Activated naive CD4-positive, alpha-beta T cell treated with anti-CD3 and anti-CD28 coated beads, Interleukin-2, amount 50 U/mL, for 72 hours (primary cell): Measurements from ENCODE around the gene ARMH3. TPM values are rescaled to one million over a fixed set of nuclear protein-coding genes. Genes with fewer than 3 reads are reported as not detected.

Source experiments
- ATAC-seq, 2 donors: fragments of 150-1000 bp; cut with Tn5 transposase; 2 replicates each; pipeline ENCODE4 v1.10.0; 2021; ENCODE audit warnings: mild to moderate bottlenecking in 2 of 2, moderate library complexity in 2 of 2
- DNase-seq, 2 donors: peaks; one replicate each; pipeline ENCODE4 v3.0.0; 2021 to 2022; ENCODE audit warnings: low spot score in 2 of 2
- H3K27ac Mint-ChIP-seq, 2 donors: one replicate each; pipeline ENCODE4 v1.8.0; 2022; ENCODE audit warnings: mild to moderate bottlenecking in 2 of 2, mixed read lengths in 2 of 2
- H3K36me3 Mint-ChIP-seq, 2 donors: one replicate each; pipeline ENCODE4 v1.8.0; 2022; ENCODE audit warnings: mixed read lengths in 2 of 2
- H3K9me3 Mint-ChIP-seq, 2 donors: one replicate each; pipeline ENCODE4 v1.8.0; 2022; ENCODE audit warnings: mixed read lengths in 2 of 2
- total RNA-seq, 2 donors: library from RNA; stranded (reverse); gene quantifications; one replicate each; pipeline ENCODE4 v1.2.3, GENCODE V29; 2022

The ARMH3 gene
- total RNA-seq: 10 to 100 TPM; 20.3 to 24.8 TPM

- H3K9me3 Mint-ChIP-seq: no peaks in the 10 kb centered on the region
- ATAC-seq: peak; percentile 91 to 98
- H3K36me3 Mint-ChIP-seq: peaks cover 5 to 6% of the 10 kb centered on the region in 2 donors
- DNase-seq: peak; percentile 89 to 90
- peak within 1 kb of the TSS; percentile 91 to 98 for H3K27ac Mint-ChIP-seq
Observed at GRCh38 chr10:102055647-102056419, at the start of gene ARMH3. TSS of gene ARMH3 (minus strand) at chr10:102056173. CDS start at chr10:102040114, 16,059 bp downstream.

GRCh38 chr10:102102421-102102820 lies 46.4 kb upstream of the ARMH3 start:
- Mint-ChIP-seq H3K36me3 (no peaks in the 10 kb centered on the region), H3K9me3 (no peaks in the 10 kb centered on the region), H3K27ac (peak overlapping the region in 1 of 2 donors; percentile 86)
- DNase-seq (no peak), ATAC-seq (no peak)

- Mint-ChIP-seq H3K9me3 (no peaks in the 10 kb centered on the region), H3K27ac (no peak overlapping the region), H3K36me3 (no peaks in the 10 kb centered on the region)
- DNase-seq (no peak), ATAC-seq (no peak)
Observed at GRCh38 chr10:102101152-102101551, 45.2 kb upstream of the ARMH3 start.

GRCh38 chr10:102096449-102096848 lies 40.5 kb upstream of the ARMH3 start:
- no peak overlapping the region for H3K27ac Mint-ChIP-seq
- ATAC-seq (no peak), DNase-seq (no peak)
- no peaks in the 10 kb centered on the region for H3K36me3 Mint-ChIP-seq
- H3K9me3 Mint-ChIP-seq: no peaks in the 10 kb centered on the region

- H3K27ac Mint-ChIP-seq: peak overlapping the region in 1 of 2 donors; percentile 15
- DNase-seq: no peak
- no peaks in the 10 kb centered on the region for H3K9me3 Mint-ChIP-seq
- no peak for ATAC-seq
- H3K36me3 Mint-ChIP-seq: no peaks in the 10 kb centered on the region
Observed at GRCh38 chr10:102090772-102091171, 34.8 kb upstream of the ARMH3 start.

- Mint-ChIP-seq H3K27ac (no peak overlapping the region), H3K36me3 (no peaks in the 10 kb centered on the region), H3K9me3 (no peaks in the 10 kb centered on the region)
- ATAC-seq (no peak), DNase-seq (no peak)
Observed at GRCh38 chr10:102086196-102086595, 30.2 kb upstream of the ARMH3 start.

- no peaks in the 10 kb centered on the region for H3K36me3 Mint-ChIP-seq
- H3K27ac Mint-ChIP-seq: no peak overlapping the region
- DNase-seq (no peak), ATAC-seq (no peak)
- no peaks in the 10 kb centered on the region for H3K9me3 Mint-ChIP-seq
Observed at GRCh38 chr10:102085336-102085735, 29.4 kb upstream of the ARMH3 start.

GRCh38 chr10:102083541-102083940 lies 27.6 kb upstream of the ARMH3 start:
- DNase-seq (no peak), ATAC-seq (no peak)
- H3K27ac Mint-ChIP-seq: no peak overlapping the region
- H3K9me3 Mint-ChIP-seq: no peaks in the 10 kb centered on the region
- H3K36me3 Mint-ChIP-seq: no peaks in the 10 kb centered on the region

GRCh38 chr10:102072673-102073527 lies 16.9 kb upstream of the ARMH3 start:
- Mint-ChIP-seq H3K36me3 (no peaks in the 10 kb centered on the region), H3K9me3 (no peaks in the 10 kb centered on the region), H3K27ac (no peak overlapping the region)
- peak; percentile 74 to 84 for DNase-seq
- peak; percentile 91 to 95 for ATAC-seq

- no peak for DNase-seq
- no peaks in the 10 kb centered on the region for H3K9me3 Mint-ChIP-seq
- peaks cover 0 to 4% of the 10 kb centered on the region in 2 donors for H3K36me3 Mint-ChIP-seq
- peak overlapping the region; percentile 19 to 22 for H3K27ac Mint-ChIP-seq
- ATAC-seq: no peak
Observed at GRCh38 chr10:102069071-102069470, 13.1 kb upstream of the ARMH3 start.

GRCh38 chr10:102068216-102068615 lies 12.2 kb upstream of the ARMH3 start:
- H3K27ac Mint-ChIP-seq: no peak overlapping the region
- H3K9me3 Mint-ChIP-seq: no peaks in the 10 kb centered on the region
- DNase-seq: no peak
- peaks cover 0 to 4% of the 10 kb centered on the region in 2 donors for H3K36me3 Mint-ChIP-seq
- ATAC-seq: no peak

- Mint-ChIP-seq H3K9me3 (no peaks in the 10 kb centered on the region), H3K27ac (no peak overlapping the region), H3K36me3 (peaks cover 0 to 4% of the 10 kb centered on the region in 2 donors)
- ATAC-seq (no peak), DNase-seq (no peak)
Observed at GRCh38 chr10:102067091-102067916, 11.3 kb upstream of the ARMH3 start.

GRCh38 chr10:102066399-102067088 lies 10.6 kb upstream of the ARMH3 start:
- ATAC-seq (no peak), DNase-seq (no peak)
- H3K36me3 Mint-ChIP-seq: peaks cover 0 to 4% of the 10 kb centered on the region in 2 donors
- H3K9me3 Mint-ChIP-seq: no peaks in the 10 kb centered on the region
- H3K27ac Mint-ChIP-seq: peak overlapping the region; percentile 92 to 96

- Mint-ChIP-seq H3K36me3 (peaks cover 0 to 4% of the 10 kb centered on the region in 2 donors), H3K27ac (peak overlapping the region; percentile 92 to 96), H3K9me3 (no peaks in the 10 kb centered on the region)
- DNase-seq (peak; percentile 15 to 57), ATAC-seq (peak in 1 of 2 donors; percentile 26)
Observed at GRCh38 chr10:102065561-102066398, 9.8 kb upstream of the ARMH3 start.

- peak; percentile 98 to 99 for ATAC-seq
- H3K36me3 Mint-ChIP-seq: peaks cover 0 to 4% of the 10 kb centered on the region in 2 donors
- H3K9me3 Mint-ChIP-seq: no peaks in the 10 kb centered on the region
- peak within 1 kb of the TSS; percentile 92 to 96 for H3K27ac Mint-ChIP-seq
- DNase-seq: peak; percentile 89 to 92
Observed at GRCh38 chr10:102064868-102065560, 9.0 kb upstream of the ARMH3 start, which contains the start of gene HPS6. TSS of gene HPS6 (plus strand) at chr10:102065349. CDS start at chr10:102065475, 126 bp downstream.
